ENCODE data around the gene EDA.

EDA gene

GRCh38 chrX:70049406-70049805, 433.5 kb downstream of the EDA start:
- TF ChIP-seq CTCF (conservative IDR thresholded peaks at IDR 0.05; ENCODE audit: low read depth, low read length): no peak
- DNase-seq (ENCODE audit: low read depth): no peak
- no peak overlapping the region for H3K4me3 ChIP-seq (ENCODE audit: low read depth, low read length)

- DNase-seq (ENCODE audit: low read depth): no peak
- H3K4me3 ChIP-seq (ENCODE audit: low read depth, low read length): no peak within 1 kb of the TSS
- no peak for TF ChIP-seq CTCF (conservative IDR thresholded peaks at IDR 0.05; ENCODE audit: low read depth, low read length)
Measured at GRCh38 chrX:70049925-70050324, 434.0 kb downstream of the EDA start, which contains the start of gene AWAT2. Gene AWAT2 (minus strand): TSS chrX:70049938. CDS start chrX:70049932, 6 bp downstream.

GRCh38 chrX:70052895-70053615, 437.1 kb downstream of the EDA start:
- no peak overlapping the region for H3K4me3 ChIP-seq (ENCODE audit: low read depth, low read length)
- DNase-seq (ENCODE audit: low read depth): no peak
- no peak for TF ChIP-seq CTCF (conservative IDR thresholded peaks at IDR 0.05; ENCODE audit: low read depth, low read length)

- no peak overlapping the region for H3K4me3 ChIP-seq (ENCODE audit: low read depth, low read length)
- TF ChIP-seq CTCF (conservative IDR thresholded peaks at IDR 0.05; ENCODE audit: low read depth, low read length): no peak
- no peak for DNase-seq (ENCODE audit: low read depth)
Measured at GRCh38 chrX:70054391-70054790, 438.5 kb downstream of the EDA start.

- no peak within 1 kb of the TSS for H3K4me3 ChIP-seq (ENCODE audit: low read depth, low read length)
- no peak for DNase-seq (ENCODE audit: low read depth)
- TF ChIP-seq CTCF (conservative IDR thresholded peaks at IDR 0.05; ENCODE audit: low read depth, low read length): no peak
Measured at GRCh38 chrX:70062076-70062475, 446.2 kb downstream of the EDA start, which contains the start of gene OTUD6A. Gene OTUD6A (plus strand): TSS chrX:70062457. CDS start chrX:70062525, 68 bp downstream.

- TF ChIP-seq CTCF (conservative IDR thresholded peaks at IDR 0.05; ENCODE audit: low read depth, low read length): no peak
- DNase-seq (ENCODE audit: low read depth): no peak
Measured at GRCh38 chrX:70062961-70063550, 447.1 kb downstream of the EDA start.

GRCh38 chrX:70066646-70067045, 450.7 kb downstream of the EDA start:
- no peak for DNase-seq (ENCODE audit: low read depth)
- no peak overlapping the region for H3K4me3 ChIP-seq (ENCODE audit: low read depth, low read length)
- no peak for TF ChIP-seq CTCF (conservative IDR thresholded peaks at IDR 0.05; ENCODE audit: low read depth, low read length)

More at GRCh38 chrX:70062961-70063550, 447.1 kb downstream of the EDA start:
- no peak overlapping the region for H3K4me3 ChIP-seq (ENCODE audit: low read depth, low read length)
